ENCODE measurements around the gene OR5H1. TPM values are rescaled to one million over a fixed set of nuclear protein-coding genes. Genes with fewer than 3 reads are reported as not detected.

The OR5H1 gene
- total RNA-seq, 6 donors from 2014 or later, result not detected

DNA sequence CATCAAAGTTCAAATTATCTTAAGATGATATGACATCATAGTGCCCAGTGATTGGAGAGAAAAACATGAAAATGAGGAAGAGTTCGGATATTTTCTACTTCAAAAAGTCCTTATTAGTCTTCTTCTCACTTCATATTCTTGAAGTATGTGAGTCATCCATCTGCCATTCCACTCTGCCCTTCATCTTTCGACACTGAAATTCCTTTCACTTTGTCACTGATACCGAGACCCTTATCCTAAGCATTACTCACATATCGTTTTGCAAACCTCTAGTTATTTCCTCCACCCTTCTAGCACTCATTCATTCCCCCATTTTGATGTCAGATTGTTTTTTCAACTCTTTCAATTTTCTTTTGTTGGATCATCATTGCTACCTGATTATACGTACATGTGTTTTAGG, 20.7 kb downstream of the OR5H1 start:
- Histone ChIP-seq H3K36me3 (no peaks in the 10 kb centered on the region), H3K4me1 (no peaks in the 10 kb centered on the region), H3K27me3 (no peaks in the 10 kb centered on the region), H3K27ac (no peak overlapping the region), H3K9me3 (no peaks in the 10 kb centered on the region), H3K4me3 (no peak overlapping the region)
- TF ChIP-seq, protein P1, sequence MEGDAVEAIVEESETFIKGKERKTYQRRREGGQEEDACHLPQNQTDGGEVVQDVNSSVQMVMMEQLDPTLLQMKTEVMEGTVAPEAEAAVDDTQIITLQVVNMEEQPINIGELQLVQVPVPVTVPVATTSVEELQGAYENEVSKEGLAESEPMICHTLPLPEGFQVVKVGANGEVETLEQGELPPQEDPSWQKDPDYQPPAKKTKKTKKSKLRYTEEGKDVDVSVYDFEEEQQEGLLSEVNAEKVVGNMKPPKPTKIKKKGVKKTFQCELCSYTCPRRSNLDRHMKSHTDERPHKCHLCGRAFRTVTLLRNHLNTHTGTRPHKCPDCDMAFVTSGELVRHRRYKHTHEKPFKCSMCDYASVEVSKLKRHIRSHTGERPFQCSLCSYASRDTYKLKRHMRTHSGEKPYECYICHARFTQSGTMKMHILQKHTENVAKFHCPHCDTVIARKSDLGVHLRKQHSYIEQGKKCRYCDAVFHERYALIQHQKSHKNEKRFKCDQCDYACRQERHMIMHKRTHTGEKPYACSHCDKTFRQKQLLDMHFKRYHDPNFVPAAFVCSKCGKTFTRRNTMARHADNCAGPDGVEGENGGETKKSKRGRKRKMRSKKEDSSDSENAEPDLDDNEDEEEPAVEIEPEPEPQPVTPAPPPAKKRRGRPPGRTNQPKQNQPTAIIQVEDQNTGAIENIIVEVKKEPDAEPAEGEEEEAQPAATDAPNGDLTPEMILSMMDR (IDR thresholded peaks at IDR 0.05), result no peak
- TF ChIP-seq POLR2A (IDR thresholded peaks at IDR 0.05) (no peak), EP300 (IDR thresholded peaks at IDR 0.05) (no peak), POLR2AphosphoS5 (IDR thresholded peaks at IDR 0.05) (no peak)
- DNase-seq (no peak), ATAC-seq (ENCODE audit: low FRiP score in 2 of 2) (no peak)
- WGBS, 2 donors, result 50 to 67% methylated on average over 5 of the region's 5 CpGs

DNA sequence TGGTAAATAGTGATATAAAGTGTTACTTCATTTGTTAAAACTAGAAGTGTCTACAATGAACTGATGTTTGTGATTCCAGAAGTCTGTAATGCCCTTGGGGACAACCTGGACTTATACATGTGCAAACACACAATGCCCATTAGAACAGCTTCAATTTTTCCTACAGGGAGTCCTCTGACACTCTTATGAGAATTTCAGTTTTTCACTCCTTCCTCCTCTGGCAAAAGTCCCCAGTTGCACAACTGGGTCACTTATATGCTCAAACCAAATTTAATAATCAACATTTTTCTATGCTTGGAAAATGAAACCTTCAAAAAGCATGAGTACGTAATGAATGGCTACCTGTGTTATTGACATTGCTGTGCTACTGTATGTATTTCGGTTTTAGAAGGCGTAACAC, 35.9 kb downstream of the OR5H1 start, which contains the start of gene OR5H15:
Gene OR5H15, plus strand, starts transcription at position 301 of the 400 bp plus-strand sequence. CDS start 2,004 bp downstream, outside the sequence.
- no peak within 1 kb of the TSS for H3K4me3 ChIP-seq
- H3K4me1 ChIP-seq, result no peaks in the 10 kb centered on the region
- DNase-seq (no peak), ATAC-seq (ENCODE audit: low FRiP score in 2 of 2) (no peak)
- H3K36me3 ChIP-seq, result no peaks in the 10 kb centered on the region
- H3K27ac ChIP-seq, result no peak within 1 kb of the TSS
- no peak for TF ChIP-seq POLR2A (IDR thresholded peaks at IDR 0.05)
- no peak for TF ChIP-seq POLR2AphosphoS5 (IDR thresholded peaks at IDR 0.05)
- TF ChIP-seq EP300 (IDR thresholded peaks at IDR 0.05), result no peak
- TF ChIP-seq, protein P1 (IDR thresholded peaks at IDR 0.05), result no peak
- H3K27me3 ChIP-seq, result no peaks in the 10 kb centered on the region
- 92 to 93% methylated on average over 3 of the region's 3 CpGs for WGBS, 2 donors
- no peaks in the 10 kb centered on the region for H3K9me3 ChIP-seq

DNA sequence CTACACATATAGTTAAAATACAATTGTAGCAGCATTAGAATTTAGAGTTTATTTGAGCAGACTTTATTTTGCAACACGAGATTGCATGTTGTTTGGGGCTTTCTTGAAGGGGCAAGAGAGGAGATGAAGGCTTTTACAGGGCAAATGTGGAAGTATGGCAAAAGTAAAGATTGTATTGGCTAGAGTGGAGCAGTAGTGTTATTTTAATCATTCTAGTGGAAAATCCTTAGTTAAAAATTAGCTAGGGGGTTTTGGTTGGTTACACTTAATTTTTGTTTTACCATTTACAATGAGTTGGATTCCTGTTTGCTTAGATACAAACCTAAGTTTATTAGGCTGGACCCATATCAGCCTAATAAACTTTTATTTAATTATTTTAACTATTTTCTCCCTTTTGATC, 40.5 kb downstream of the OR5H1 start:
- no peak for ATAC-seq (ENCODE audit: low FRiP score in 2 of 2)
- Histone ChIP-seq H3K27ac (no peak overlapping the region), H3K36me3 (no peaks in the 10 kb centered on the region), H3K4me1 (no peaks in the 10 kb centered on the region), H3K9me3 (no peaks in the 10 kb centered on the region), H3K4me3 (no peak overlapping the region), H3K27me3 (no peaks in the 10 kb centered on the region)
- DNase-seq, result no peak
- WGBS, 2 donors, result 50 to 52% methylated on average over 1 of the region's 1 CpG
- TF ChIP-seq EP300 (IDR thresholded peaks at IDR 0.05) (no peak), POLR2A (IDR thresholded peaks at IDR 0.05) (no peak), POLR2AphosphoS5 (IDR thresholded peaks at IDR 0.05) (no peak)
- TF ChIP-seq, protein P1 (IDR thresholded peaks at IDR 0.05), result no peak

DNA sequence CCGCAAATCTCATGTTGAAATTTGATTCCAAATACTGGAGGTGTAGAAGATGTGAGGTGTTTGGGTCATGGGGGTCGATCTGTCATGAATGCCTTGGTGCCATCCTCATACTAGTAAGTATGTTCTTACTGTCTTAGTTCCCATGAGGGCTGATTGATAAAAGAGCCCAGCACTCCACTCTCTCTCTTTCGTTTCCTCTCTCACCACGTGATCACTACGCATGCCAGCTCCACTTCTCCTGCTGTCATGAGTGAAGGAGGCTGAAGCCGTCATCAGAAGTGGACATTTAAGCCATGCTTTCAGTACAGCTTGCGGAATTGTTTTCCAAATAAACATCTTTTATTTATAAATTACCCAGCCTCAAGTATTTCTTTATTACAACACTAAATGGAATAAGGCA, 42.1 kb downstream of the OR5H1 start:
- TF ChIP-seq POLR2AphosphoS5 (IDR thresholded peaks at IDR 0.05) (no peak), EP300 (IDR thresholded peaks at IDR 0.05) (no peak), POLR2A (IDR thresholded peaks at IDR 0.05) (no peak)
- TF ChIP-seq, protein P1 (IDR thresholded peaks at IDR 0.05), result no peak
- 69 to 72% methylated on average over 7 of the region's 7 CpGs for WGBS, 2 donors
- DNase-seq (no peak), ATAC-seq (ENCODE audit: low FRiP score in 2 of 2) (no peak)
- Histone ChIP-seq H3K27me3 (no peaks in the 10 kb centered on the region), H3K27ac (no peak overlapping the region), H3K4me3 (no peak overlapping the region), H3K36me3 (no peaks in the 10 kb centered on the region), H3K4me1 (no peaks in the 10 kb centered on the region), H3K9me3 (no peaks in the 10 kb centered on the region)

DNA sequence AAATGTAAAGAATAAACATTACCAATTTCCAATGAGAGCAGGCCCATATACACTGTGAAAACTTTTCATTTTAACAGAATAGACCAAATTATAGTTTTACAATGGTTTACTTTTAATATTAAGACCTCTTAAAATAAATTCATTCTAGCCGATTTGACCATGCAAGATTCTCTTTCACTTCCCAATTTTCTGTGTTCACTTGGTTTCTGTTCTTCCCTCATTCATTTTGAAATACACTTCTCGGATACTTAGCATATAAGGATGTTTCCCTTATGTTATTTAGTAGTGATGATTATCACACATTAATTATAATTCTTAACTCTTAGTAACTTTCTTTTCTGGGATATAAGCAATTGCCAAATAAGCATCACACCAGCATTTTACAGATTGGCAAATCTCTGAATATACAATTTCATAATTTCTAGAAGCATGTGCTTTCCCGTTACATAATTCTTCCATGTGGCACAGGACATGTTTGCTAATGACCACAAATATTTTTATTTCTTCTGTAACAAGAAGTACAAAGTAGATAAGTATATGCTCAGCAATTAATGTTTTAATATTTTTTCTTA, 49.9 kb downstream of the OR5H1 start:
- no peaks in the 10 kb centered on the region for H3K27me3 ChIP-seq
- H3K27ac ChIP-seq, result no peak overlapping the region
- H3K4me3 ChIP-seq, result no peak overlapping the region
- no peaks in the 10 kb centered on the region for H3K4me1 ChIP-seq
- DNase-seq (no peak), ATAC-seq (ENCODE audit: low FRiP score in 2 of 2) (no peak)
- 72 to 73% methylated on average over 3 of the region's 3 CpGs for WGBS, 2 donors
- H3K36me3 ChIP-seq, result no peaks in the 10 kb centered on the region
- H3K9me3 ChIP-seq, result no peaks in the 10 kb centered on the region
- TF ChIP-seq POLR2A (IDR thresholded peaks at IDR 0.05) (no peak), POLR2AphosphoS5 (IDR thresholded peaks at IDR 0.05) (no peak), EP300 (IDR thresholded peaks at IDR 0.05) (no peak)
- TF ChIP-seq, protein P1 (IDR thresholded peaks at IDR 0.05), result no peak
